Measurements from ENCODE around the gene POLR2L.

The POLR2L gene

GRCh38 chr11:795634-796564 lies 46.4 kb downstream of the POLR2L start:
- DNase-seq (ENCODE audit: low read depth in 3 of 3): peak; percentile 69 to 88 (median 76)

GRCh38 chr11:794766-795633 lies 47.3 kb downstream of the POLR2L start:
- no peak for DNase-seq (ENCODE audit: low read depth in 3 of 3)

- no peak for DNase-seq (ENCODE audit: low read depth in 3 of 3)
Measured at GRCh38 chr11:794013-794765, 48.1 kb downstream of the POLR2L start.

GRCh38 chr11:793556-793955 lies 48.8 kb downstream of the POLR2L start:
- DNase-seq (ENCODE audit: low read depth in 3 of 3): no peak

- DNase-seq (ENCODE audit: low read depth in 3 of 3): no peak
Measured at GRCh38 chr11:792873-793272, 49.5 kb downstream of the POLR2L start.

GRCh38 chr11:792535-792821 lies 49.9 kb downstream of the POLR2L start:
- DNase-seq (ENCODE audit: low read depth in 3 of 3): no peak

- no peak for DNase-seq (ENCODE audit: low read depth in 3 of 3)
Measured at GRCh38 chr11:791658-792534, 50.4 kb downstream of the POLR2L start.

- DNase-seq (ENCODE audit: low read depth in 3 of 3): no peak
Measured at GRCh38 chr11:790721-791564, 51.4 kb downstream of the POLR2L start.

- DNase-seq (ENCODE audit: low read depth in 3 of 3): peak in 1 of 3 experiments; percentile 56
Measured at GRCh38 chr11:789943-790342, 52.4 kb downstream of the POLR2L start, which contains the start of gene CEND1. TSS of gene CEND1 (minus strand) at chr11:790090. CDS start at chr11:788576, 1,514 bp downstream.
